ENCODE results near the gene TAF11L6.

DNA sequence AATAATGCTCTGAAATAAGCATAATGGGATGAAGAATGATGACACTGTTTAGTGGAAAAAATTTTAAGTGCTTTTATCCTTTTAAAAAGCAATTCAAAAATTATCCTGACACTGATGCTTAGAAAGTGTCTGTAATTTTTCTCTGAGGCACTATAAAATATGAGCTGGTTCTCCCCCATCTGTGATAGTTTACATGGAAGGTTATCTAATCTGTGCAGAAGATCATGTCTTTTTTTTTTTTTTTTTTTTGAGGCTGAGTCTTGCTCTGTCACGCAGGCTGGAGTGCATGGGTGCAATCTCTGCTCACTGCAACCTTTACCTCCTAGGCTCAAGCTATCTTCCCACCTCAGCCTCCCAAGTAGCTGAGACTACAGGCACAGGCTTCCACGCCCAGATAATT lies 45.7 kb upstream of the TAF11L6 start:
- TF ChIP-seq, protein P1, sequence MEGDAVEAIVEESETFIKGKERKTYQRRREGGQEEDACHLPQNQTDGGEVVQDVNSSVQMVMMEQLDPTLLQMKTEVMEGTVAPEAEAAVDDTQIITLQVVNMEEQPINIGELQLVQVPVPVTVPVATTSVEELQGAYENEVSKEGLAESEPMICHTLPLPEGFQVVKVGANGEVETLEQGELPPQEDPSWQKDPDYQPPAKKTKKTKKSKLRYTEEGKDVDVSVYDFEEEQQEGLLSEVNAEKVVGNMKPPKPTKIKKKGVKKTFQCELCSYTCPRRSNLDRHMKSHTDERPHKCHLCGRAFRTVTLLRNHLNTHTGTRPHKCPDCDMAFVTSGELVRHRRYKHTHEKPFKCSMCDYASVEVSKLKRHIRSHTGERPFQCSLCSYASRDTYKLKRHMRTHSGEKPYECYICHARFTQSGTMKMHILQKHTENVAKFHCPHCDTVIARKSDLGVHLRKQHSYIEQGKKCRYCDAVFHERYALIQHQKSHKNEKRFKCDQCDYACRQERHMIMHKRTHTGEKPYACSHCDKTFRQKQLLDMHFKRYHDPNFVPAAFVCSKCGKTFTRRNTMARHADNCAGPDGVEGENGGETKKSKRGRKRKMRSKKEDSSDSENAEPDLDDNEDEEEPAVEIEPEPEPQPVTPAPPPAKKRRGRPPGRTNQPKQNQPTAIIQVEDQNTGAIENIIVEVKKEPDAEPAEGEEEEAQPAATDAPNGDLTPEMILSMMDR (conservative IDR thresholded peaks at IDR 0.05 in 1 of 2, IDR thresholded peaks at IDR 0.05 in 1 of 2; ENCODE audit: extremely low read depth in 1 of 2, insufficient read depth in 1 of 2, low read depth in 1 of 2, low read length in 2 of 2) = no peak
- TF ChIP-seq EZH2 (IDR thresholded peaks at IDR 0.05; ENCODE audit: borderline replicate concordance, low read length) = no peak

All from mammary epithelial cell (primary cell).